Measurements from ENCODE around the gene COL6A5. TPM values are rescaled to one million over a fixed set of nuclear protein-coding genes. Genes with fewer than 3 reads are reported as not detected.

The COL6A5 gene
- total RNA-seq, 4 donors from 2014 or later = 0.04 to 0.84 (median 0.05) TPM; not detected in 1

DNA sequence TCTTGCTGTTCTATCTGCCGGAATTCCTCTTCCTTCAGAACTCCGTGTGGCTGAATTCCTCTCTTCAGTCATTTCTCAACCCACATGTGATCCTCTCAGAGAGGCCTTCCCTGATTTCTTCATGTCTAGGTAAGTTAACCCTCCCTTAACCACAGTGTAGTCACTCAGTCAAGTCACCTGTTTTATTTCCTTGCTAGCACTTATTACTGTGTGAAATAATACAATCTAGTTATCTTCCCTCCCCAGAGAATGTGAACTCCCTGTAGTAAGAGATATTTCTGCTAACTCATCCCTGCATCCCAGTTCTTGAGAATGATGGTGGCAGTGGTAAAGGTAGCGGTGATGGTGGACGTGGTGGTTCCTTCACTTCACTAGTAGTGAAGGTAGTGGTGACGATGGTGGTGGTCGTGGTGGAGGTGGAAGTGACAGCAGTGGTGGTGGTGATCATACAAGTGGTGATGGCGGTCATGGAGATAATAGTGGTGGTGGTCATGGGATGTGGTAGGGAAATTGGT, 33.3 kb downstream of the COL6A5 start:
- H3K4me3 ChIP-seq (ENCODE audit: low read depth, poor library complexity, severe bottlenecking) = no peak overlapping the region
- intact Hi-C loops (cut with DNase I; ENCODE audit: low total_unique reads) = no loop called here
- no peak for TF ChIP-seq POLR2A (IDR thresholded peaks at IDR 0.05)
- TF ChIP-seq, protein P1, sequence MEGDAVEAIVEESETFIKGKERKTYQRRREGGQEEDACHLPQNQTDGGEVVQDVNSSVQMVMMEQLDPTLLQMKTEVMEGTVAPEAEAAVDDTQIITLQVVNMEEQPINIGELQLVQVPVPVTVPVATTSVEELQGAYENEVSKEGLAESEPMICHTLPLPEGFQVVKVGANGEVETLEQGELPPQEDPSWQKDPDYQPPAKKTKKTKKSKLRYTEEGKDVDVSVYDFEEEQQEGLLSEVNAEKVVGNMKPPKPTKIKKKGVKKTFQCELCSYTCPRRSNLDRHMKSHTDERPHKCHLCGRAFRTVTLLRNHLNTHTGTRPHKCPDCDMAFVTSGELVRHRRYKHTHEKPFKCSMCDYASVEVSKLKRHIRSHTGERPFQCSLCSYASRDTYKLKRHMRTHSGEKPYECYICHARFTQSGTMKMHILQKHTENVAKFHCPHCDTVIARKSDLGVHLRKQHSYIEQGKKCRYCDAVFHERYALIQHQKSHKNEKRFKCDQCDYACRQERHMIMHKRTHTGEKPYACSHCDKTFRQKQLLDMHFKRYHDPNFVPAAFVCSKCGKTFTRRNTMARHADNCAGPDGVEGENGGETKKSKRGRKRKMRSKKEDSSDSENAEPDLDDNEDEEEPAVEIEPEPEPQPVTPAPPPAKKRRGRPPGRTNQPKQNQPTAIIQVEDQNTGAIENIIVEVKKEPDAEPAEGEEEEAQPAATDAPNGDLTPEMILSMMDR (IDR thresholded peaks at IDR 0.05) = no peak
- WGBS, 2 donors = 76 to 86% methylated on average over 7 of the region's 7 CpGs
- no peak for DNase-seq (ENCODE audit: low spot score in 2 of 2)

- intact Hi-C loops (cut with DNase I; ENCODE audit: low total_unique reads) = no loop called here
- H3K4me3 ChIP-seq (ENCODE audit: low read depth, poor library complexity, severe bottlenecking) = no peak overlapping the region
- TF ChIP-seq, protein P1 (IDR thresholded peaks at IDR 0.05) = no peak
- WGBS, 2 donors = 86 to 88% methylated on average over 6 of the region's 6 CpGs
- DNase-seq (ENCODE audit: low spot score in 2 of 2) = no peak
Measured at GRCh38 chr3:130379274-130379673, 33.8 kb downstream of the COL6A5 start.

DNA sequence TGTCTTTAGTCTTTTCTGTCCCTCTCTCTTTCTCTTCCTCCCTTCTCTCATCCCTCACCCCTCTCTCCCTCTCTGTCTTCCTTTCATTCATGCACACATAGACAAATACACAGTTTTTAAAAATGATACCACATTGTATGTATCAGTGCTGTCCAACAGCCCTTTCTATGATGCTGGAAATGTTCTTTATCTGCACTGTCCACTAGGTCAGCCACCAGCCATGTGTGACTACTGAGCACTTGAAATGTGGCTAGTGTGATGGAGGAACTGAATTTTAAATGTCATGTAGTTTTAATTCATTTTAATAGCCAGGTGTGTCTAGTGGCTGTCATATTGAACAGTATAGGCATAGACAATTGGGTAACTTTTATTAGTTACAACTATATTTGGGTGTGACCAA, 34.9 kb downstream of the COL6A5 start:
- intact Hi-C loops (cut with DNase I; ENCODE audit: low total_unique reads) = no loop called here
- H3K4me3 ChIP-seq (ENCODE audit: low read depth, poor library complexity, severe bottlenecking) = no peak overlapping the region
- TF ChIP-seq POLR2A (IDR thresholded peaks at IDR 0.05) = no peak
- TF ChIP-seq, protein P1 (IDR thresholded peaks at IDR 0.05) = no peak
- DNase-seq (ENCODE audit: low spot score in 2 of 2) = no peak

- TF ChIP-seq POLR2A (IDR thresholded peaks at IDR 0.05) = no peak
- TF ChIP-seq, protein P1 (IDR thresholded peaks at IDR 0.05) = no peak
- no peak for DNase-seq (ENCODE audit: low spot score in 2 of 2)
- intact Hi-C loops (cut with DNase I; ENCODE audit: low total_unique reads) = no loop called here
- WGBS, 2 donors = 79 to 81% methylated on average over 3 of the region's 3 CpGs
- H3K4me3 ChIP-seq (ENCODE audit: low read depth, poor library complexity, severe bottlenecking) = no peak overlapping the region
Measured at GRCh38 chr3:130383424-130383823, 38.0 kb downstream of the COL6A5 start.

DNA sequence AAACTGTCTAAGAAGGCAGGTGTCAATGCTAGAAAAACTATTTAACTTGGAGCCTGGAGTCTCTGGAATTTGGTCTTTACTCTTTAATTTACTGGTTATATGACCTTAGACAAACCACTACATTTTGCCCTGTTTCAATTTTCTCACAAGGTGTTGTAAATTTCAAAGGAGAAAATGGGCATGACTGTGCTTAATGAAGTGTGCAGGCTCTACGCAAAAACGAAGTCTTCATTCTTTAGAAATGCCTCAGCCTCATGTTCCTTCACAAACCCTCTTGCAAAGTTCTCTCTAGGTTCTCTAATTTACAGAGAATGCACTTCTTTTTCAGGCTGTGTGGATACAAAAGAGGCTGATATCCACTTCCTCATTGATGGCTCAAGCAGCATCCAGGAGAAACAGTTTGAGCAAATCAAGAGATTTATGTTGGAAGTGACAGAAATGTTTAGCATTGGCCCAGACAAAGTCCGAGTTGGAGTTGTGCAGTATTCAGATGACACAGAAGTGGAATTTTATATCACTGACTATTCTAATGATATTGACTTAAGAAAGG, 39.1 kb downstream of the COL6A5 start:
- 62 to 80% methylated on average over 3 of the region's 3 CpGs for WGBS, 2 donors
- TF ChIP-seq POLR2A (IDR thresholded peaks at IDR 0.05) = no peak
- TF ChIP-seq, protein P1 (IDR thresholded peaks at IDR 0.05) = no peak
- intact Hi-C loops (cut with DNase I; ENCODE audit: low total_unique reads) = no loop called here

More for the DNA sequence above, 39.1 kb downstream of the COL6A5 start:
- no peak overlapping the region for H3K4me3 ChIP-seq (ENCODE audit: low read depth, poor library complexity, severe bottlenecking)
- no peak for DNase-seq (ENCODE audit: low spot score in 2 of 2)

Data from lower leg skin (tissue), 4 donors.